Suppressor macrophage treated with lipopolysaccharide for 4 hours (primary cell): ENCODE measurements around the gene GNAZ.
A peak's percentile ranks its signal among the peaks of the same experiment; 100 is the strongest.
"Not testable (repeated sequence)": the region's sequence is repeated elsewhere in the genome, so short reads cannot be mapped to it uniquely, and the experiment has no call there.

Source experiments
- DNase-seq: peaks from one replicate; pipeline ENCODE4 v3.0.0-alpha.2; 2020

GNAZ gene

DNA sequence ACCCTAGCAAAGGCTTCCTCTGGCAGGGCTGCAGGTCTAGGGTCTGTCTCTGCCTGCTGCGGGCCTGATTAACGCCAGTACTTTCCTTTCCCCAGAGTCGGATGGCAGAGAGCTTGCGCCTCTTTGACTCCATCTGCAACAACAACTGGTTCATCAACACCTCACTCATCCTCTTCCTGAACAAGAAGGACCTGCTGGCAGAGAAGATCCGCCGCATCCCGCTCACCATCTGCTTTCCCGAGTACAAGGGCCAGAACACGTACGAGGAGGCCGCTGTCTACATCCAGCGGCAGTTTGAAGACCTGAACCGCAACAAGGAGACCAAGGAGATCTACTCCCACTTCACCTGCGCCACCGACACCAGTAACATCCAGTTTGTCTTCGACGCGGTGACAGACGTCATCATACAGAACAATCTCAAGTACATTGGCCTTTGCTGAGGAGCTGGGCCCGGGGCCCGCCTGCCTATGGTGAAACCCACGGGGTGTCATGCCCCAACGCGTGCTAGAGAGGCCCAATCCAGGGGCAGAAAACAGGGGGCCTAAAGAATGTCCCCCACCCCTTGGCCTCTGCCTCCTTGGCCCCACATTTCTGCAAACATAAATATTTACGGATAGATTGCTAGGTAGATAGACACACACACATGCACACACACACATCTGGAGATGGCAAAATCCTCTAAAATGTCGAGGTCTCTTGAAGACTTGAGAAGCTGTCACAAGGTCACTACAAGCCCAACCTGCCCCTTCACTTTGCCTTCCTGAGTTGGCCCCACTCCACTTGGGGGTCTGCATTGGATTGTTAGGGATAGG, 52.9 kb downstream of the GNAZ start:
- no peak for DNase-seq

DNA sequence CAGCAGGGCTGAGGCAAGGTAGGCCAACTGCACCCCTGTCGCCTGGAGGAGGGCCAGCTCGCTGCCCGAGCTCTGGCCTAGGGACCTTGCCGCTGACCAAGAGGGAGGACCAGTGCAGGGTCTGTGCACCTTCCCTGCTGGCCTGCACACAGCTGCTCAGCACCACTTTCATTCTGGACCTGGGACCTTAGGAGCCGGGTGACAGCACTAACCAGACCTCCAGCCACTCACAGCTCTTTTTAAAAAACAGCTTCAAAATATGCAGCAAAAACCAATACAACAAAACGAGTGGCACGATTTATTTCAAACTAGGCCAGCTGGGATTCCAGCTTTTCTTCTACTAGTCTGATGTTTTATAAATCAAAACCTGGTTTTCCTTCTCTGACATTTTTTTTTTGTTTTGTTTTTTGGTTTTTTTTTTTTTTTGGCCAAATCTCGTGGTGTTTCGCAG, 53.5 kb downstream of the GNAZ start:
- DNase-seq, result no peak

DNA sequence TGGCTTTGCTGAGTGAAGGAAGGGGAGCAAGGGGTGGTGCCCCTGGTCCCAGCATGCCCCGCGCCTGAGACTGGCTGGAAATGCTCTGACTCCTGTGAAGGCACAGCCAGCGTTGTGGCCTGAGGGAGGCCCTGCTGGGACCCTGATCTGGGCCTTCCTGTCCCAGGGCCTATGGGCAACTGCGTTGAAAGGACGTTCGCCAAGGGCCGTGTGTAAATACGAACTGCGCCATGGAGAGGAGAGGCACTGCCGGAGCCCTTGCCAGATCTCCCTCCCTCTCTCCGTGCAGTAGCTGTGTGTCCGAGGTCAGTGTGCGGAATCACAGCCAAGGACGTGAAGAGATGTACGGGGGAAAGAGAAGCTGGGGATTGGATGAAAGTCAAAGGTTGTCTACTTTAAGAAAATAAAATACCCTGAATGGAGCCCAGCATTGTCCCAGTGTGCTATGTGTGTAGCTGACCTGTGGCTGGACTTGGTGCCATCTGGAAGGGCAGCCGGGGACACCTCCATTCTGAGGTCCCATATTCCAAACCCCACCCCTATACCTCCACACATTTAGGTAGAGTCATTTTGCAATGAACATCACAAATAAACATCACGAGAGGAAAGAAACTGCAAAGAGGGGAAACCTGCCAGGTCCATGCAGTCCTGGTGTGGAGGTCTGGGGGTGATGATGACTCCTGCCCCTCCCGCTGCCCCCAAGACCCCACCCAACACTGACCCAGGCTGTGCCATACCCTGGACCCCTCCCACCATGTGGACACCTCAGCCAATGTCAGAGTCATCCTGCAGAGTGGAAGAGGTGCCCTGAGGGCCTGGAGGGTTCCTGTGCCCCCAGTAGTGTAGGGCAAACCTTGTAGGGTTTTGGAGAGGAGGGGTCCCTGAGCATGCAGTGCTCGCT, 54.5 kb downstream of the GNAZ start:
- no peak for DNase-seq

DNA sequence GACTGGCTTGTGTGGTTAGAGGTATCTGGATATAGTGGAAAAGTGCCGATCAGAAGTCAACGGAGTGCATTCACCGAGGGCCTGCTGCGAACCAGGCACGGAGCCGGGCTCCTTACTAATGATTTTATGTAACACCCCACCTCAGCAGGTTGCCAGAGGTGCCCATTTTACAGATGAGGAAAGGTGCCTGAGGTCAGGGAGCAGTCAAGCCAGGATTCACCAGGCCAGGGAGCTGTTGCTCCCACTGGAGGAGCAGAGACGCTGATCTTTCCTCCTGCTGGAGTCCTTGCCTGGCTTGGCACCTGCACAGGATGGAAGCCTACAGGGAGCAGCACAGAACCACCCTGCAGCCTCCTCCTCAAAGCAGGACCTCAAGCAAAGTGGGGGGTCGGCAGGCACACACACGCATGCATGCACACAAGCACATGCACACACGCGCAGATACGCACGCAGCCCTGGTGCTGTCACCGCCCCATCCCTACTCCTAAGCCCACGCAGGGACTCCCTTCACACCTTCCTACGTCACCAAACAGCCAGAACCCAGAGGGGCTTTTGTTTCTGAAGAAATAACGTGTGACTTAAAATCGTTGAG, 55.3 kb downstream of the GNAZ start:
- no peak for DNase-seq

DNA sequence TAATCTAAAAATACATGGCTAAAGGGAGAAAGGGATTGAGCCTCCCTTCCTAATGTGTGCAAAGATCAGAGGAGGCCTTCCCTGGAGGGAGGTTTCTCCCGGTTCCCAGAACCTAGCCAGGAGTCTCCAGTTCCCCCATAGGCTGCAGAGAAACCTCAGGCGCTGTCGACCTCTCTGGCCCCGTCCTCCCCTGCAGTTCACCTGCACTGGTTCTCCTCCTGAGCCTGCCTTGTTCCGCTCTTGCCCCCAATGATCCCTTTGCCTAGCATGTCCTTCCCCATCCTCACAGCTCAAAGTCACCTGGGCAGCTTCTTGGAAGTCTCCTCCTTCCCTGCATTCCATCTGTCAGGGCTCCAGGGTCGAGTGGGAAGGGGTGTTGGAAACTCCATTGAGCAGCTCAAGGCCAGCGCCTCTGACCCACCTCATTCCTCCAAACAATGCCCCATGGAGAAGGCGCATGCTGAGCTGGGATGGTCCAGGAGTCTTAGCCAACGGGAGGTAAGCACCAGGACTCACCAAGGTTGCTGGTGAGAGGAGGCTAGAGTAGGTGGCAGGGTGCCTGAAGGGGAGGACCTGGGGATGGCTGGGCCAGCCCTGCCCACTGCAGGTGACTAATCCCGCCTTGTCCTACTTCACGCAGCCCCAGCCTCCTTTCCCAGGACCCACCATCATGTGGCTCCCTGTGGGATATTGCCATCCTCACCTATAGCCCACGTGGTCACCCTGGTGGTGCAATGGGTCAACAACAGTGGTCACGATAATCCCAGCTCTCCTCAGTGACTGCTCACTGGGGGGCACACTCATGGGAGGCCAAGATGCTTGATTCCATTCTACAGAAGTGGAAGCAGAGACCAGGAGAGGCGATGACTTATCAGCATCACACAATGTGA, 56.1 kb downstream of the GNAZ start:
- no peak for DNase-seq

DNA sequence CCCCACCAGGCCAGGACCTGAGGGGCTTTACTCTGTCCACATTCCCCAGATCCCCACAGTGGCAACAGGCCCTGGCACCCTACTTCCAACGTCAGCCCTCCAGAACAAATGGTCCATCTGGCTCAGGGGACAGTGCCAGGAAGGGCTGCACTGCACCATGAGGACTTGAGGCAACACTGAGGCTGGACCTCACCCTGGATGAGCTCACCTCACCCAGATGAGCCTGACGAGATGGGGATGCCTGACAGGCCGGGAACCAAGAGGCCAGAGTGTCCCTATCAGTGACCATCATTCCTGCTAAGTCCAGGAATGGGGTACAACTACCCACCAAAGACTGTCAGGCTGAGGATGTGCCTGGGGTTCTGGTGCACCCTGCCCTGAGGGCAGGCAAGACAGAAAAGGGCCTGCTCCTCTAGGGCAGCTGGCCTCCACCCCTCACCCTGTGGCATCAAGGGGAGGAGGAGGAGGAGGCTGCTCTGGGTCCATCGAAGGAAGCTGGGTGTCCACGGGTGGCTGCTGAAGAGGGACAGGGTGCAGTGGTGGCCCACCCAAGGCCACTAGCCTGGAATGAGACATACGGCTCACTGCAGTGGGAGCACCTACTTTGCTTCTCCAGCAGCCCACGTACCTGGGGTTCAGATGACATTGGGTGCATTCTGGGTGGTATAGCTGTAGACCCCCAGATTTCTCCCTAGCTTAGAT, 56.9 kb downstream of the GNAZ start:
- no peak for DNase-seq

DNA sequence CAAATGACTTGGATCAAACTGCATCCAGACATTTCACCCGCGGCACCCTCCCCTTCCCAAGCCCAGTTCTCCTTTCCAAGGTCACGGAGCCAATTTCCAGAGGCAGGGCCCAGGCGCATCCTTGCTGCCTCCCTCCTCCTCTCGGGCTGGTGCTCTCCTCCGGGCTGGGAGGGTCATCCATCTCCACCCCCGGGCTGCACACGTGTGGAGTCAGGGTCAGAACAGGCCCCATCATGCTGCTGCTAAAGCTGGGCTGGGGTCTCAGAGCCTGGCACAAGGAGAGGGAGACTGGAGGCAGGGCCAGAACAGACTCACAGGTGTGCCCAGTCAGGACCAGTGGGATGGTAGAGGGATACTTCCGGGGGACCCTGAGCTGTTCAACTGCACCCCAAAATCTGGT, 57.5 kb downstream of the GNAZ start:
- no peak for DNase-seq

DNA sequence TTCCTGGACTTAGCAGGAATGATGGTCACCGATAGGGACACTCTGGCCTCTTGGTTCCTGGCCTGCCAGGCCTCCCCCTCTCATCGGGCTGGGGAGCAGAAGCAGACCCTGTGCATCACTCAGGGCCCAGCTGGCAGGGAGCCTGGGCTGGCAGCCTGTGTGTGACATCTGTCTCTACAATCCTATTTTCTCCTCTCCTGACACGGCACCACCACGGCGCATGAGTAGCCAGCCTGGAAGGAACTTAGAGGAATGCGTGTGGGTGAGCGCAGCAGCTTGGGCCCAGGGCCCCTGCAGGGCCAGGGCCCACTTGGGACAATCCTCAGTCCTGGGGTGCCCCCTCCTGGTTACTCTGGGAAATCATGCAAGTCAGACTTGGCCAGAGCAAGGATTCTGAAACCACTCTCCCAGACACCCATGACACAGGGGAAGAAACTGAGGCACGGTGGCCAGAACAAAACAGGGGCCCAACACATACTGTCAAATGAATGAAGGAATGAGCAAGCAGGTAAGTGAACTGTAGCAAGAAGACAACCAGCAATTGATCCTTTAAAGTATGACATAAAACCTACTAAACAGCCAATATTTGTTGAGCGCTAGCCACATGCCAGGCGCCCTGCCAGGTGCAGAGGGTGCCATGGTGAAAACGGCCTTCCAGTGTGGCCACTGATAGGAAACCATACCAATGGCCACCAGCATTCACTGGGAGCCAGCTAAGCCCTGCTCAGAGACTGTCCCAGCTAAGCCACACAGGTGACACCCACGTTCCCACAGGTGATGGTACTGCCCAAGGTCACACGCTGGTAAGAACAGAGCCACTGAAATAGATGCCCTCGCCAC, 58.2 kb downstream of the GNAZ start:
- peak; percentile 74 for DNase-seq

DNA sequence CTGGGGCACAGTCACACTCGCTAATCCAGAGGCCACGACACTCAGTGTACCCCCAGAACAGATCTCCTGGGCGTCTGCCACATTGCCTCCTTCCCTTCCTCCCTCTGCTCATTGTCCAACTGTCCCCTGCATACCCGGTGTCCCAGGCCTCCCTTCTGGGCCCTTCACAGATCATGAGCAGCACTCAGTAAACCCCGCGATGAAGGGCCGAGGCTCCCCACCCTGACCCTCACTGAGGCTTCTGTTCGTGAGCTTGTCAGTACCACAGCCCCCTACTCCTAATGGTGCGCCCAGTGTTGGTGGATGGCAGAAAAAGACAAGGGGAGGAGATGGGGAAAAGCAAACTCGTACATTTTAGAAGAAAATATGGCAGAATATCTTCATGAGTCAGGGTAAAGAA, 58.8 kb downstream of the GNAZ start:
- no peak for DNase-seq

DNA sequence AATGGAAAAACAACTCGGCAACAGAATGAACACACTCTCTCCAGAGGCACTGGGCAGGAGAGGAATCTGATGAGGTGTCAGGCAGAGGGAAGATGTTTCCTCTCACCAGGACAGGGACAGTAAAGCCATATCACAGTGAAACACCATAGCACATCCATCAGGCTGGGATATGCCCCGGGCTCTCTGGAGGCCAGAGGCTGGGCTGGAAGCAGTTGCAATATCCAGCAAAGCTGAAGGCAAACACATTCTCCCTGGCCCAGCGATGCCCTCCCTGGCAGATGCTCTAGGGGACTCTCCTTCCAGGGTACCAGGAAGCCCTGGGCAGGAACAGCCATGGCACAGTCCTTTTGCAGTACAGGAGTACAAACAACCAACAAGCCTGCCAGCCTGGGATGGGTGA, 60.4 kb downstream of the GNAZ start:
- DNase-seq, result no peak

DNA sequence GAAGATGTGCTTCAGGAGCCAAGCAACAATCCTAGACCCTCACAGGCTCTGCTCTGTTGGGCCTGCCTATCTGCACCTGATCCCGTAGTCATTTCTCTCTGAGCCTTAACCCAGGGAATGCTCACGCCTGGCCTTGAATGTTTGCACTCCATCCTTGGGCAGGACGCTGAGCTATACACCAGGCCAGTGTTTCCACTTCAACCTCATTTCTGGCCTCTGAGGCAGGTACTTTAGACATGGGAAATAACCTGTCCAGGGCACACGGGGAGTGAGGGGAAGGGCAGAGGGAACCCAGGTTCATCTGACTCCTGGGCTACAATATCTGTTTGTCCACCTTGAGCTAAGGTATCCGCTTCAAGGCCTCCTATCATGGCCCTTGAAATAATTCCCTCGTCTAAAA, 61.6 kb downstream of the GNAZ start:
- no peak for DNase-seq

DNA sequence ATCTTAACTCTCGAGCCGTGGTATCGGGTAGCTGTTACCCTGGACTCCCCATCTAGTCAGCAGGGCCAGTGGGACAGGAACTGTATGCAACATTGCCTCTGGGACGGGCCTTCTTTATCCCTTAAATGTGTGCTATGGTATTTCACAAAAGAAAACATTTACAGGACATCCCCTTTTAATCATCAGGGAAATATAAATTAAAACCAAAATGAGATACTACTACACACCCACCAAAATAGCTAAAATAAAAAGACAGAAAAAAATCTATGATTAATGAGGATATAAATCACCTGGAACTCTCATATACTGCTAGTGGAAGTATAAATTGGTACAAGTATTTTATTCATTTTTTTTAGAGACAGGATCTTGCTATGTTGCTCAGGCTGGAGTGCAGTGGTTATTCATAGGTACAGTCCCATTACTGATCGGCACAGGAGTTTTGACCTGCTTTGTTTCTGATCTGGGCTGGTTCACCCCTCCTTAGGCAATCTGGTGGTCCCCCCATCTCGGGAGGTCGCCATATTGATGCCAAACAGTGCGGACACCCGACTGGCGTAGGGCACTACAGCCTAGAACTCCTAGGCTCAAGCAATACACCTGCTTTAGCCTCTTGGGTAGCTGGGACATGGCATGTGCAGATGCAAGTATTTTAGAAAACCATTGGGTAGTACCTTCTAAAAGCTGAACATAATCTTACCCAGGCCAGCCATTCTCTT, 62.2 kb downstream of the GNAZ start:
- DNase-seq, result no peak

DNA sequence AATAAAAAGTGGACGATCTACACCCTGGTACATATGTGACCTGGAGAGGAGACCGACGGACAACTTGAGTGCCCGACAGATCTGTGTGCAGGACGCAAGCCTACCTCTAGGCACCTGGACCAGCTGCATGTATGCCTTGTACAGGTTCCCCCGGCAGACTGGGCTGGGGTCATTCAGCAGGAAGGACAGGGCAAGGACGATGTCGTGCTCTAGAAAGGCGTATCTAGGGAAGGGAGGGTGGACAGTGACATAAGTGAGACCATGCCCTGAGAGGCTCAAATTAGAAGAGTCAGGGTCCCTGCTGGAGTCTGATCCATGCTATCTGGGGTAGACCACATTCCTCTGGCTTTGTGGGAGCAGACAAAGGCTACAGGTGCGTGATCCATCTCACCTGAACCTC, 63.6 kb downstream of the GNAZ start:
- no peak for DNase-seq

DNA sequence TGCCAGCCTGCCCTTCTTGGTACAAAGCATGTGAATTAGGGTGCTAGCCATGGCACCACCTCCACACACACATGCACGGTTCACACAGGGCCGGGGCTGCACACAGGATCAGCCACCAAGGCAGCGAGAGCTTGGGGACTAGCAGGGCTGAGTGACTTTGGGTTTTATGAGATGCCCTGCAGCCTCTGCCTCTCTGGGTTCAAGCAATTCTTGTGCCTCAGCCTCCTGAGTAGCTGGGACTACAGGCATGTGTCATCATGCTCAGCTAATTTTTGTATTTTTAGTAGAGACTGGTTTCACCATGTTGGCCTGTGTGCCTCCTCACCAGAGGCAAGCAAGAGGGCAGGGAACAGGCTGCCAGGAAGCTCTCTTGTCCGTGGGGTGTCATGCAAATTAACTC, 66.7 kb downstream of the GNAZ start:
- not testable (repeated sequence) for DNase-seq

DNA sequence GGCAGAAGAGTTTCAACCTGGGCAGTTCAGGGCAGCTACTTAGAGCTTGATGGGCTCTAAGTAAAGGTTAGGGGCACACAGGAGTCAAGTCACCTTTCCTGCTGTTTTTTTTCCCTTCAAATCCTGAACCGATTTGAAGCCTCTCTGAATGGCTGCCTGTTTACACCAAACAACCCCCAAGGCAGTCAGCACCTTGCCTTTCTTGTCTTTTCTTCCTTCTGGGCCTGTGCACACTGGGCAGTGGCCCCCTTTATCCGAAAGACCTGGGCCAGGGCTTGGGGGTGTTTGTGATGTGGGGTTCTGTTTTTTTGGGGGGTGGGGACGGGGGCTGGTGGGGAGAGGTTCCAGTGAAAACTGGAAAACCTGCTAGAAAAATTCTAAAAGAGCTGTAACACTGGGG, 67.1 kb downstream of the GNAZ start:
- no peak for DNase-seq

DNA sequence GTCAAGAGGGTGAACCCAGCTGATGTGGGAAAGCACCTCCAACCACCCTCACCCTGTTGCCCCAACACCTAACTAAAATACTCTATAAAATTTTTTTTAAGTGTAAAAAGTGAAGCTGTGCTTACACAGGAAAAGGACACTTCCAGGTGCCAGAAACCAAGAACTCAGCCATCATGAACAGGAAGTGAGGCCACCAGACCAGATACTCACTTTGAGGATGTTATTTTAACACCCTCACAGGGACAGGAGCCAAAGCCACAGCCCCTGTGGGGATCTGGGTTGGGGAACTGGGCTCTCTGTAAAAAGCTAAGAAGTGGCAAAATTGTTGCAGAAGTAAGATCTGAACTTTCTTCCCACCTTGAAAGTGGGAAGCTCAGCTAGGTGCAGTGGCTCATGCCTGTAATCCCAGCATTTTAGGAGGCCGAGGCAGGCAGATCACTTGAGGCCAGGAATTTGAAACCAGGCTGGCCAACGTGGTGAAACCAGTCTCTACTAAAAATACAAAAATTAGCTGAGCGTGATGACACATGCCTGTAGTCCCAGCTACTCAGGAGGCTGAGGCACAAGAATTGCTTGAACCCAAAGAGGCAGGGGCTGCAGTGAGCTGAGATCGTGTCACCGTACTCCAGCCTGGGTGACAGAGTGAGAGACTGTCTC, 67.7 kb downstream of the GNAZ start:
- peak; percentile 12 for DNase-seq

DNA sequence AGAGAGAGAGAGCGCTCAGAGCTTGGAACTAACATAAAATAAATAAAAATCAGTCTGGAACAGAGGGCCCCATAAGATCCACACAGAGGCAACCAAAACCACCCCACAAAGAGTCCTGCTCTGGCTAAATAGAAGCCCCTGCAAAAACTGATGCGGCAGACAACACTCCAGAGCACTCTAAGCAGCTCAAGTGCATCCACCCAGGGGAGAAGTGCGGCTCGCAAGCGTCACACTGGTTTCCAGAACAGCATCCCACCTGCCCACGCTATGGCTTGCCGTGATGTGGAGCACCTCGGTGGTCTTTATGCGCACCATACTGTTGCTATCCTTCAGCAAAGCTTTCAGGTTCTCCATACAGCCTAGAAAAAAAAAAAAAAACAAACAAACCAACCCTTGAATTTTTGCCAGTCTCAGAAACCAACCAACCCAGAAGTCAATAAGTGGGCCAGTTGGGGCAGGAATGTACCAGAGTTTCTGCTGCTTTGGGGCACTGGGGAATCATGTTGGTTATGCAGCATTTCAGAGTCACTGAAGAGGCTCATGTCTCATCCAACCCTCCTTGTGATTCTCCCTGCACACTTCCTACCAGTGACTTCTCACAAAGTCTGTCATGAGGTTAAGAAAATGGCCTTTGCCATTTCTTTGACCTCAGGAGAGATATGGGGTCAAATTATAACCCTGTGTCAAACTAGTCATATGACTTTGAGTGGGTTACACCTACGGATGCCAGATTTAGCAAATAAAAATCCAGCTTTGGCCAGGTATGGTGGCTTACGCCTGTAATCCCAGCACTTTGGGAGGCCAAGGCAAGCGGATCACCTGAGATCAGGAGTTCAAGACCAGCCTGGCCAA, 68.5 kb downstream of the GNAZ start:
- peak; percentile 18 for DNase-seq

DNA sequence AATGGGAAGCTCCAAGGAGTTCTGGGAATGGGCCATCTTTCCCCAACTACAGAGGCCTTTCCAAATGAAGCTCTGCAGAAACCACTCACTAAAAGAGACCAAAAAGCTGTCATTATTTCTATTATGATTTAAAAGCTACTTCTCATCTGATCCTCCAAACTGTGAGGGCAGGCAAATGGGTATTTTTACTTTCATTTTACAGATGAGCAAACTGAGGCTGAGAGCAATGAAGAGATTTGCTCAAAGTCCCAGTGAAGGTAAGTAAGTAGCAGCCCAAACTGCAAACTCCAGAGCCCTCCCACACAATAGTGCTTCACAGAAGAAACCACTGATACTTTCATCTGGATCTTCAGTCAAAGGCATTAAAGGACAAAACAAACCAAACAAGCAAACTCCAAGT, 70.1 kb downstream of the GNAZ start:
- DNase-seq, result no peak
